ENCODE results near the gene WDR20. TPM values are rescaled to one million over a fixed set of nuclear protein-coding genes. Genes with fewer than 3 reads are reported as not detected.

The WDR20 gene
- total RNA-seq, 1 experiment from 2014 or later: 16.9 TPM

DNA sequence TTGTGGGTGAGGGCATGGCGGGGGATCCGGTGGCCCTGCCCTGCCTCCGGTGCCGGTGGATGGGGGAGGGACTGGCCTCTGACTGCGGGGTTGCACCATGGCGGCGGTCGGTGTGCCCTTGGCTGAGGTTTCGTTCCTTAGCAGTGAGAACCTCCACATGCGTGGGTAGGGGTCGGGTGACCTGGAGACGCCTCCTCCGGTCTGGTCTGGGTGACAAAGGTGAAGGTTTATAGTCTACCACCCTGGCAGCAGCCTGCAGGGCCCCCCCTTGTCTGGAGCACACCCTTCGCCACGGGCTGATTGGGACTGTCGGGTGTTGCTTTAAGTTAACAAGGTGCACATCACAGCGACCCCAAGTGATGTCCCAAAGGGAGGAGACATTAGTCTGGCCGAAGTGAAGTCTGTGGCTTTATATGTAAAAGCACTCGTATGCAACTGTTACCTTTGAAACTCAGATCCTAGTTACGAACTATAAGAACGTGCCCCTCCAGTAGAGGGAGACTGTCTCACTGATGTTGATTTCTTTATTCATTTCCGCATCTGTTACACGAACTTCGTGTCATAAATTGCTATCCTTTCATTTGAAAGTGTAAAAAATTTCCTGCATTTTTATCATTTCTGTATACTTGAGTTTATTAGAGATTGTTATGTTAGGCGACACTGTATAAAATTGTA lies 74.4 kb downstream of the WDR20 start:
- DNase-seq: peak; percentile 76
- no peak overlapping the region for H3K9ac ChIP-seq (ENCODE audit: low read length)
- no peaks in the 10 kb centered on the region for H3K9me2 ChIP-seq (replicated peaks; ENCODE audit: insufficient read depth, low read length)
- H3K27ac ChIP-seq (ENCODE audit: low read length): no peak overlapping the region
- no peak overlapping the region for H2AFZ ChIP-seq (ENCODE audit: low read length)
- no peaks in the 10 kb centered on the region for H3K9me3 ChIP-seq (ENCODE audit: low read length)
- H3K4me1 ChIP-seq (ENCODE audit: low read length): peaks cover 24% of the 10 kb centered on the region
- H3K4me3 ChIP-seq (ENCODE audit: low read length): no peak overlapping the region
- H4K20me1 ChIP-seq (ENCODE audit: insufficient read depth, low read depth, low read length): peaks cover 87% of the 10 kb centered on the region
- no peak overlapping the region for H3K4me2 ChIP-seq (ENCODE audit: low read depth, low read length, poor library complexity, severe bottlenecking)
- H3K79me2 ChIP-seq (ENCODE audit: low read length): no peaks in the 10 kb centered on the region
- H3K27me3 ChIP-seq (ENCODE audit: low read length): 0 out of 2 replicates have a peak, but pooled peaks cover 2% of the 10 kb centered on the region
- H3K36me3 ChIP-seq (ENCODE audit: insufficient read depth, low read length): peaks cover 7% of the 10 kb centered on the region; the same call in 1 of the 2 replicates

DNA sequence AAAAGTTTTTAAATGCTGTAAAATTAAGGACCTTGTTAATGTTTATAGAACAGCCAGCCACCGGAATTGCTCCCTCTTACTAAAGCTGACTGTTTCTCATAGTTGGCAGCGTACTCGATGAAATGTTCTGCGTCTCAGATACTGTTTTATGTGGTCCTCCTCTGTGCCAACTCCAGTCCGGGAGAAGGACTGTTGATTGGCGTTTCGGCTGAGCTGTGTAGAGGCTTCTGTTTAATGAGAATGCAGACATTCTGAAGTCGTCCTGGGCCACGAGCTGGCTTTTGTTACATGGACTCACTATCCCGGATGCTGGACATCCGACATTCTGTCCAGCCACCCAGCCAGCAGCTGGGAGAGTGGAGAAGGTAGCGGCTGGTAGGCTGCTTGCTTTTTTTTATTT lies 75.4 kb downstream of the WDR20 start:
- no peak overlapping the region for H2AFZ ChIP-seq (ENCODE audit: low read length)
- H3K79me2 ChIP-seq (ENCODE audit: low read length): no peaks in the 10 kb centered on the region
- no peaks in the 10 kb centered on the region for H3K9me3 ChIP-seq (ENCODE audit: low read length)
- H3K4me2 ChIP-seq (ENCODE audit: low read depth, low read length, poor library complexity, severe bottlenecking): no peak overlapping the region
- no peak overlapping the region for H3K27ac ChIP-seq (ENCODE audit: low read length)
- no peaks in the 10 kb centered on the region for H3K9me2 ChIP-seq (replicated peaks; ENCODE audit: insufficient read depth, low read length)
- no peak overlapping the region for H3K9ac ChIP-seq (ENCODE audit: low read length)
- no peak for DNase-seq
- no peak overlapping the region for H3K4me3 ChIP-seq (ENCODE audit: low read length)
- H3K4me1 ChIP-seq (ENCODE audit: low read length): peaks cover 34% of the 10 kb centered on the region
- H3K27me3 ChIP-seq (ENCODE audit: low read length): 0 out of 2 replicates have a peak, but pooled peaks cover 2% of the 10 kb centered on the region
- 0 out of 2 replicates have a peak, but pooled peaks cover 7% of the 10 kb centered on the region for H3K36me3 ChIP-seq (ENCODE audit: insufficient read depth, low read length)
- H4K20me1 ChIP-seq (ENCODE audit: insufficient read depth, low read depth, low read length): peaks cover 89% of the 10 kb centered on the region

DNA sequence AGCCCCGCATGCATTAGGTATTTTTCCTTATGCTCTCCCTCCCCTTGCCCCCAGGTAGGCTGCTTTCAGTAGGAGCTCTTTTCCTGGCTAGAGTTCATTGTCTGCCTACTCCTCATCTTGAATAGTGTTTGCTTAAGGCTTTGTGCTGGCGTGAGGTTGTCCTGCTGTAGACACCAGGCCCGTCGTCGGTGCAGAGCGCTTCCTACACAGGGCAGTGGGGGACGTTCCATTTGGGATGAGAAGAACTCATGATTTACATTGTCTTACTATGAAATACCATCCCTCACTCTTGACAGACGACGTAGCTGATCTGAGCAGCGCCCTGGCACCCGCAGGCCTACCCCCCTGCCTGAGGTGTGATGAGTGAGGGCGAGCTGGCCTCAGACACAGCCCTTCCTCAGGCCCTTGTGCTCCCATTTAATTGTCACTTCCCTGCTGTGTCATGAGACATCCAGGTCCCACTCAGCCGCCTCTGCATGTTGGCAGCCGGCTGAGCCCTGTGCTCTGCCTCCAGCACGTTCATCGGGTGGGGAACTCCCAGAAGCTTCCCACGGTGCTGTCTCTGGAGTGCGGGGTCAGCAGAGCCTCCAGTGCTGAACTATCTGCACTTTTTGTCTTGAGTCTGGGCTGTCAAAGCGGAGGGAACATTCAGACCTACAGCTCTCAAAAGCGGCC lies 76.0 kb downstream of the WDR20 start:
- Histone ChIP-seq H3K4me3 (ENCODE audit: low read length) (no peak overlapping the region), H3K79me2 (ENCODE audit: low read length) (no peaks in the 10 kb centered on the region), H4K20me1 (ENCODE audit: insufficient read depth, low read depth, low read length) (peaks cover 85% of the 10 kb centered on the region), H3K4me2 (ENCODE audit: low read depth, low read length, poor library complexity, severe bottlenecking) (no peak overlapping the region), H3K9me3 (ENCODE audit: low read length) (no peaks in the 10 kb centered on the region), H3K27me3 (ENCODE audit: low read length) (0 out of 2 replicates have a peak, but pooled peaks cover 2% of the 10 kb centered on the region), H3K9me2 (replicated peaks; ENCODE audit: insufficient read depth, low read length) (no peaks in the 10 kb centered on the region), H3K4me1 (ENCODE audit: low read length) (peaks cover 40% of the 10 kb centered on the region), H3K36me3 (ENCODE audit: insufficient read depth, low read length) (0 out of 2 replicates have a peak, but pooled peaks cover 7% of the 10 kb centered on the region), H2AFZ (ENCODE audit: low read length) (no peak overlapping the region), H3K9ac (ENCODE audit: low read length) (no peak overlapping the region), H3K27ac (ENCODE audit: low read length) (no peak overlapping the region)
- no peak for DNase-seq

DNA sequence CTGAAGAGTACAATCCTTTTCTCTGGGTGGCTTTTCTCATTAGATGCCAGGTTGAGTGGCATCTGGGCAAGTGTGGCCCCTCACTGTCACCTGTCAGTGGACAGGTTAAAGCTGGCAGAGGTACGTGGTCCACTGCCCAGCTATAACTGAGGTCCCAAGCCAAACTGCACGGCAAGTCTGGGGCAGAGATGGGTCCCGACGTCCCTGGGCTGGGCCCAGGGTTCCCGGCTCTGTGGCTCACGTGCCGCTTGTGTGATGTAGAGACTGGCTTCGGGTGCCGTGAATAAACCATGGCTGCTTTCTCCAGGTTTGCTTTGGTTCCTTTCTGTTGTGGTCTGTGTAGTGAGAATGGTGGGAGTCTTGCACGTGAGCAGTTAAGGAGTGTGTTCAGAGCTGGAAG lies 77.7 kb downstream of the WDR20 start:
- Histone ChIP-seq H4K20me1 (ENCODE audit: insufficient read depth, low read depth, low read length) (peaks cover 85% of the 10 kb centered on the region), H3K4me2 (ENCODE audit: low read depth, low read length, poor library complexity, severe bottlenecking) (peak overlapping the region; percentile 38), H3K27me3 (ENCODE audit: low read length) (peaks cover 2% of the 10 kb centered on the region; the same call in 1 of the 2 replicates), H3K4me1 (ENCODE audit: low read length) (peaks cover 44% of the 10 kb centered on the region), H3K4me3 (ENCODE audit: low read length) (no peak overlapping the region; the same call in 1 of the 2 replicates), H3K36me3 (ENCODE audit: insufficient read depth, low read length) (0 out of 2 replicates have a peak, but pooled peaks cover 7% of the 10 kb centered on the region), H2AFZ (ENCODE audit: low read length) (no peak overlapping the region), H3K9ac (ENCODE audit: low read length) (no peak overlapping the region), H3K79me2 (ENCODE audit: low read length) (no peaks in the 10 kb centered on the region), H3K9me2 (replicated peaks; ENCODE audit: insufficient read depth, low read length) (no peaks in the 10 kb centered on the region), H3K27ac (ENCODE audit: low read length) (no peak overlapping the region), H3K9me3 (ENCODE audit: low read length) (no peaks in the 10 kb centered on the region)
- DNase-seq: no peak

DNA sequence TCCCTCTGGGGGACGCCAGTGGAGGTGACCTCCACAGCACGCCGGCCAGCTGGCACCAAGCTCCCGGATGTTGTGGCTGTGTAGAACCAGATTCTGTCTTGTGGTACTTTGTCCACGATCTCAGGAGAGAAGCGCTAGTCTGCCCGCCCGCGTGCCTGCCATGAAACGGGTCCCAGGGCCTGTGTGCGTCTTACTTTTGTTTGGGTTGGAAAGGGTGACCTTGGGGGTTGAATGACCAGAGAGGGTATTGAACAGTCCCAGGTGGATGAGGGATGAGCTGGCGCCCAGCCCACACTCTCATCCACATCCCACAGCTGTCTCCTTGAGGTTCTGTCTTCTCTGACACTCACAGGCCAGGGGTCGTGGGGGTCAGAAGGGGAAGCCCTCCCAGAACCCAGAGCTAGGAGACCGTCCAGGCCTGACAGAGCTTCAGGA lies 78.3 kb downstream of the WDR20 start:
- H3K9ac ChIP-seq (ENCODE audit: low read length): no peak overlapping the region
- H3K27ac ChIP-seq (ENCODE audit: low read length): no peak overlapping the region
- no peaks in the 10 kb centered on the region for H3K79me2 ChIP-seq (ENCODE audit: low read length)
- no peaks in the 10 kb centered on the region for H3K9me3 ChIP-seq (ENCODE audit: low read length)
- H4K20me1 ChIP-seq (ENCODE audit: insufficient read depth, low read depth, low read length): peaks cover 84% of the 10 kb centered on the region
- peak overlapping the region; percentile 38 for H3K4me2 ChIP-seq (ENCODE audit: low read depth, low read length, poor library complexity, severe bottlenecking)
- H3K9me2 ChIP-seq (replicated peaks; ENCODE audit: insufficient read depth, low read length): no peaks in the 10 kb centered on the region
- H3K4me1 ChIP-seq (ENCODE audit: low read length): peaks cover 44% of the 10 kb centered on the region
- DNase-seq: no peak
- H2AFZ ChIP-seq (ENCODE audit: low read length): no peak overlapping the region
- H3K27me3 ChIP-seq (ENCODE audit: low read length): peaks cover 2% of the 10 kb centered on the region; the same call in 1 of the 2 replicates
- 0 out of 2 replicates have a peak, but pooled peaks cover 7% of the 10 kb centered on the region for H3K36me3 ChIP-seq (ENCODE audit: insufficient read depth, low read length)
- H3K4me3 ChIP-seq (ENCODE audit: low read length): no peak overlapping the region

DNA sequence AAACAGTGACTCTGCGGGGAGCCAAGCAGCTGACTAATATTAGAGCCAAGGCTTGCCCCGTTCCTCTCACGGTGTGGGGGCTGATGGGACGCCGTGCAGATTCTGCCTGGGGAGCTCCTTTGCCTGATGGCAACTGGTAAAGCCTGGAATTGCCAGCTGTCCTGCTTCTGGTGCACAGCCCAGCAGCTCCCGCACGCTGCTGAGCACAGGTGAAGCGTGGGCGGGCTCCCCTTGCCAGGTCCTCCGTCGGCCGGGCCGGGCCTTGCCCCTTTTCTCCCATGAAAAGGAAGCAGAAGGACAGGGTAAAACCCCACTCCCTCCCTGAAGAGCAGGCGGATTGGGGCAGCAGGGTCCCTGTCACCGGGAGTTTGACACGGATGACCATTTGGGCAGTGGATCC lies 79.0 kb downstream of the WDR20 start:
- H3K79me2 ChIP-seq (ENCODE audit: low read length): no peaks in the 10 kb centered on the region
- H3K4me2 ChIP-seq (ENCODE audit: low read depth, low read length, poor library complexity, severe bottlenecking): peak overlapping the region; percentile 38
- 0 out of 2 replicates have a peak, but pooled peaks cover 7% of the 10 kb centered on the region for H3K36me3 ChIP-seq (ENCODE audit: insufficient read depth, low read length)

DNA sequence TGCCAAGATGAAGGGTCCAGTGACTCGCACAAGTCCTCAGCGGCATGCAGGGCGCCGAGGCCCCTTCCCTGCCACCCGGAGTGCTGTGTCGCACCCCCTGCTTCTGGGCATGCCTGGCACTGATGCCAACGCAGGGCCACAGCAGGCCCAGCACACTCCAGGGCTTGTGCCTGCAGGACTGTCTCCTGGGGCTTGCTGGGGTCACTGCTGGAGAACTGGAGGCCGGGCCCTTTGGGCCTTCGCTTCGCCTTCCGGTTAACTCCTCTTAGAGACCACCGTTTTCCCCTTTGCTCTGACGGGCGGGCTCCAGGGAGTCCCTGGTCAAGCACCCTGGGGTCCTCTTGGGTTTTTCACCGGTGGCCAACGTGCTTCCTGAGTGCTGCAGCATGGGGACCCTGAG lies 79.6 kb downstream of the WDR20 start:
- H2AFZ ChIP-seq (ENCODE audit: low read length): no peak overlapping the region
- H3K4me3 ChIP-seq (ENCODE audit: low read length): peak overlapping the region; percentile 6; the same call in 1 of the 2 replicates
- H3K4me2 ChIP-seq (ENCODE audit: low read depth, low read length, poor library complexity, severe bottlenecking): peak overlapping the region; percentile 38
- H3K9me3 ChIP-seq (ENCODE audit: low read length): no peaks in the 10 kb centered on the region
- H3K36me3 ChIP-seq (ENCODE audit: insufficient read depth, low read length): 0 out of 2 replicates have a peak, but pooled peaks cover 7% of the 10 kb centered on the region
- H3K9ac ChIP-seq (ENCODE audit: low read length): no peak overlapping the region
- no peaks in the 10 kb centered on the region for H3K79me2 ChIP-seq (ENCODE audit: low read length)
- no peaks in the 10 kb centered on the region for H3K9me2 ChIP-seq (replicated peaks; ENCODE audit: insufficient read depth, low read length)
- no peak for DNase-seq
- no peak overlapping the region for H3K27ac ChIP-seq (ENCODE audit: low read length)
- peaks cover 44% of the 10 kb centered on the region for H3K4me1 ChIP-seq (ENCODE audit: low read length)
- H3K27me3 ChIP-seq (ENCODE audit: low read length): peaks cover 2% of the 10 kb centered on the region; the same call in 1 of the 2 replicates
- H4K20me1 ChIP-seq (ENCODE audit: insufficient read depth, low read depth, low read length): peaks cover 72% of the 10 kb centered on the region

More for the DNA sequence above, 79.0 kb downstream of the WDR20 start:
- Histone ChIP-seq H2AFZ (ENCODE audit: low read length) (no peak overlapping the region), H3K27ac (ENCODE audit: low read length) (no peak overlapping the region), H3K27me3 (ENCODE audit: low read length) (peaks cover 2% of the 10 kb centered on the region; the same call in 1 of the 2 replicates), H3K9me3 (ENCODE audit: low read length) (no peaks in the 10 kb centered on the region), H3K9ac (ENCODE audit: low read length) (no peak overlapping the region), H3K9me2 (replicated peaks; ENCODE audit: insufficient read depth, low read length) (no peaks in the 10 kb centered on the region), H4K20me1 (ENCODE audit: insufficient read depth, low read depth, low read length) (peaks cover 77% of the 10 kb centered on the region), H3K4me3 (ENCODE audit: low read length) (no peak overlapping the region), H3K4me1 (ENCODE audit: low read length) (peaks cover 44% of the 10 kb centered on the region)
- no peak for DNase-seq

DNA sequence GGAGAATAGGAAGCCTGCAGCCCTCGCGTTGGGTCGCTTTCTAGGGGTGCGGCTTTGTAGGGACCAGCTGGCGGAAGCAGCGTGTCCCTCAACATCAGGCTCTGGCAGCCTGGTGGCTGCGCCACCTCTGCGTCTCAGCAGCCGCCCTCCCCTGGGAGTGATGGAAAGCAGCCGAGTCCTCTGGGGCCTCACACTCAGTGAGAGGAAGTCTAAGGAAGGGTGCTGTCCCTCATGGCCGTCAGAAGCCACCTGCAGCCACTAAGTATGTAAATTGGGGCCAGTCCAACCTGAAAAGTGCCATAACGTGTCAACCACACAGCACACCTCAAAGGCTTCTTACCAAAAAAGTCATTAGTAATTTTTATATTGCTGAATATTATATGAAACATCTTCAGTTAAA lies 80.3 kb downstream of the WDR20 start:
- Histone ChIP-seq H3K9me3 (ENCODE audit: low read length) (no peaks in the 10 kb centered on the region), H3K4me3 (ENCODE audit: low read length) (peak overlapping the region; percentile 6; the same call in 1 of the 2 replicates), H3K9me2 (replicated peaks; ENCODE audit: insufficient read depth, low read length) (no peaks in the 10 kb centered on the region), H3K36me3 (ENCODE audit: insufficient read depth, low read length) (0 out of 2 replicates have a peak, but pooled peaks cover 4% of the 10 kb centered on the region), H4K20me1 (ENCODE audit: insufficient read depth, low read depth, low read length) (peaks cover 74% of the 10 kb centered on the region), H3K27ac (ENCODE audit: low read length) (0 out of 2 replicates have a peak overlapping the region, but pooled peaks have one; percentile 19), H3K4me2 (ENCODE audit: low read depth, low read length, poor library complexity, severe bottlenecking) (peak overlapping the region; percentile 38), H2AFZ (ENCODE audit: low read length) (no peak overlapping the region), H3K4me1 (ENCODE audit: low read length) (peaks cover 44% of the 10 kb centered on the region), H3K9ac (ENCODE audit: low read length) (no peak overlapping the region), H3K27me3 (ENCODE audit: low read length) (peaks cover 2% of the 10 kb centered on the region; the same call in 1 of the 2 replicates), H3K79me2 (ENCODE audit: low read length) (no peaks in the 10 kb centered on the region)
- peak; percentile 98 for DNase-seq

Measured in Karpas-422 (cell line).